Activated T-cell treated with anti-CD3 and anti-CD28 coated beads, Interleukin-2, amount 50 U/mL, for 48 hours (primary cell): ENCODE data around the gene ELOVL7.
"Not testable (repeated sequence)": the region's sequence is repeated elsewhere in the genome, so short reads cannot be mapped to it uniquely, and the experiment has no call there.

Experiments
- DNase-seq, 2 experiments: peaks; one replicate each; pipeline ENCODE4 v3.0.0-alpha.2; 2020

Gene ELOVL7

GRCh38 chr5:60789551-60789950 is 54.5 kb downstream of the ELOVL7 start:
- DNase-seq, result no peak

- DNase-seq, result no peak
Measured at GRCh38 chr5:60788863-60789513, 55.1 kb downstream of the ELOVL7 start.

- no peak for DNase-seq
Measured at GRCh38 chr5:60779466-60779865, 64.6 kb downstream of the ELOVL7 start.

GRCh38 chr5:60776343-60776742 is 67.7 kb downstream of the ELOVL7 start:
- DNase-seq, result no peak

GRCh38 chr5:60765019-60765709 is 78.9 kb downstream of the ELOVL7 start:
- DNase-seq, result no peak

DNA sequence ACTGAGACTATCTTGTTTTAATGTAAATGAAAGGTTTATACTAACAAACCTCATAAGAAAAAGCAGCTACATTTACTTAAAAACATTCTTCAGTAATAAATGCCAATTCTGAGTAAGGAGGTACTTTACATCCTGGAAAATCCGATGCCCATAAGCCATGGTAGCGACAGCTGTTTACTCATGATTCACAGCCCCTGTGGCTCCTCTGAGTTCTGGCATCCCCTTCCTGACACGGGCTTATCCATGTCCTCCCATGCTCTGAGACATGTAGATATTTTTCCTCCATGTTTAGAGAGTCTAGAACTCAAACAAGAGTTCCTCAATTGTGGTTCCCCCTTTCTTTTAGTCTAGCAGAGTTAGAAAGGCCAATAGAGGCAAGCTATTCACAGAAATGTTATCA is 81.0 kb downstream of the ELOVL7 start:
- no peak for DNase-seq

- no peak for DNase-seq
Measured at GRCh38 chr5:60754495-60754894, 89.6 kb downstream of the ELOVL7 start.

GRCh38 chr5:60744682-60745081 is 99.4 kb downstream of the ELOVL7 start:
- no peak for DNase-seq

GRCh38 chr5:60743511-60744314 is 100.4 kb downstream of the ELOVL7 start:
- no peak for DNase-seq

DNA sequence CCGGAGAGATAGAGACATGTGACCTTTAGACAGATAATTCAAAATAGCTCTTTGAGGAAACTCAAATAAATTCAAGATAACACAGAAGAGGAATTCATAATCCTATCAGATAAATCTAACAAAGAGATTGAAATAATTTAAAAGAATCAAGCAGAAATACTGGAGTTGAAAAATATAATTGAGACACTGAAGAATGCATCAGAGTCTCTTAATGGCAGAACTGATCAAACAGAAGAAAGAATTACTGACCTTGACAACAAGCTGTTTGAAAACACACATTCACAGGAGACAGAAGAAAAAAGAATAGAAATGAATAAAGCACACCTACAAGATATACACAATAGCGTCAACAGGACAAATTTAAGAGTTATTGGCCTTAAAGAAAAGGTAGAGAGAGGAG is 103.7 kb downstream of the ELOVL7 start:
- DNase-seq, result no peak

DNA sequence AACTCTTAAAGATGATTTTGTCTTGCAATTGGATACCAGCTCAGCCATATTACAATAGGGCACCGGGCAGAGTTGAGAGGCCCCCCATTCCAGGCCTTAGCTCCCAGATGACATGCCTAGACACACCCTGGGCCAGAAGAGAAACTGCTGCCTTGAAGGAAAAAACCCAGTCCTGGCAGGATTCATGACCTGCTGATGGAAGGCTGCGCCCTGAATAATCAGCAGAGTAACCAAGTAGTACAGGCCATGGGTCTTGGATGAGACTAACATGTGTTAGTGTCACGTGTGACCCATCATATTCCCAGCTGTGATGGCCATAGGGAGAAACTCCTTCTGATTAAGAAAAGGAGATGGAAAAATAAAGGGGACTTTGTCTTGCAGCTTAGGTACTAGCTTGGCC is 105.1 kb downstream of the ELOVL7 start:
- DNase-seq, result no peak

GRCh38 chr5:60738461-60738860 is 105.6 kb downstream of the ELOVL7 start:
- DNase-seq, result no peak

GRCh38 chr5:60730858-60731257 is 113.2 kb downstream of the ELOVL7 start:
- DNase-seq, result not testable (repeated sequence)

GRCh38 chr5:60727033-60727679 is 116.9 kb downstream of the ELOVL7 start:
- DNase-seq, result no peak

- no peak for DNase-seq
Measured at GRCh38 chr5:60724126-60724525, 119.9 kb downstream of the ELOVL7 start.

DNA sequence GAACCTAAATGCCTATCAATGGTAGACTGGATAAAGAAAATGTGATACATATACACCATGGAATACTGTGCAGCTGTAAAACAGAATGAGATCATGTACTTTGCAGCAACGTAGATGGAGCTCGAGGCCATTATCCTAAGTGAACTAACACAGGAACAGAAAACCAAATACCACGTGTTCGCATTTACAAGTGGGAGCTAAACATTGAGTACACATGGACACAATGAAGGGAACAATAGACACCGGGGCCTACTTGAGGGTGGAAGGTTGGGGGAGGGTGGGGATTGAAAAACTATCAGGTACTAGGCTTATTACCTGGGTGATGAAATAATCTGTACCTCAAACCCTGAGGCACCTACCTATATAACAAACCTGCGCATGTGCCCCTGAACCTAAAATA is 121.7 kb downstream of the ELOVL7 start:
- DNase-seq, result no peak

DNA sequence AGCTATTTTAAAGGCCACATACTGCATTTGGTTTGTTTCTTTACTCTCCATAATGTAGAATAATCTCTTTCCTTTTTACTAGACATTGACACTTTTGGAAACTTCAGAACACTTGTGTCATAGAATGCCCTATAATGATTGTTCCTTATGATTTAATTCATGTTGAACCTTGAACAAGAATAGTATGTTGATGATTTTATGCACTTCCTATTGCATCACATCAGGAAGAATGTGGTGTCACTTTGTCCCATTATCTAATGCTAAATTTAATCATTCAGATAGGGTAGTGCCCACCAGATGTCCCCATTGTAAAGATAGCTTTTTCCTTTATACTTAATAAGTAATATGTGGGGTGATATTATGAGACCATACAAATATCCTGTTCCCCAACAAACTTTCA is 124.7 kb downstream of the ELOVL7 start:
- no peak for DNase-seq

GRCh38 chr5:60718166-60718892 is 125.7 kb downstream of the ELOVL7 start:
- no peak for DNase-seq

- DNase-seq, result not testable (repeated sequence)
Measured at GRCh38 chr5:60715201-60715928, 128.7 kb downstream of the ELOVL7 start.

DNA sequence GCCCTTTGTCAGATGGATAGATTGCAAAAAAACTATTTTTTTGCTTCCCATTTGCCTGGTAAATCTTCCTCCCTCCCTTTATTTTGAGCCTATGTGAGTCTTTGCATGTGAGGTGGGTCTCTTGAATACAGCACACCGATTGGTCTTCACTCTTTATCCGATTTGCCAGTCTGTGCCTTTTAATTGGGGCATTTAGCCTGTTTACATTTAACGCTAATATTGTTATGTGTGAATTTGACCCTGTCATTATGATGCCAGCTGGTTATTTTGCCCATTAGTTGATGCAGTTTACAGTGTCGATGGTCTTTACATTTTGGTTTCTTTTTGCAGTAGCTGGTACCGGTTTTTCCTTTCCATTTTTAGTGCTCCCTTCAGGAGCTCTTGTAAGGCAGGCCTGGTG is 131.1 kb downstream of the ELOVL7 start:
- no peak for DNase-seq

GRCh38 chr5:60711892-60712291 is 132.2 kb downstream of the ELOVL7 start:
- not testable (repeated sequence) for DNase-seq

DNA sequence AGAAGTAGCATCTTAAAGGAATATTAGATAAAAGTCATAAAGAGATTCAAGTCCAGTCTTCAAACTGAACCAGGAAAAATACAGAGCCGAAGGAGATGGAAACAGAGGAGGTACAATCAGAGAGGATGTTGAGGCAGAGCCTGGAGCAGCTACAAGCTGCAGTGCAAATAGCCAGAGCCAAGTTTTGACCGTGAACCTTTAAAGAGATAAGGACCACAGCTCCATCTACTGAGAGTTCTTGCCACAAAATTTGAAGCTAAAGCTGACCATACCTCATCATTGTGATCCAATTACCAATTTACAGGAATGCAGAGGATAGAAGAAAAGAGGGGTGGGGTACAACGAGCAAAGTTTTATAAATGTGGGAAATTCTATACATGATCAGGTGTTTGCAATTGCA is 133.7 kb downstream of the ELOVL7 start:
- no peak for DNase-seq
